HG02623 (cell line): ENCODE results near the gene PRKN.
"Not testable (repeated sequence)": the region's sequence is repeated elsewhere in the genome, so short reads cannot be mapped to it uniquely, and the experiment has no call there.

ENCODE experiments used
- ATAC-seq: cut with Tn5 transposase; IDR thresholded peaks from one replicate; pipeline ENCODE4 v1.9.1; 2021; ENCODE audit warnings: moderate library complexity; ENCODE audit not compliant: unreplicated experiment

Gene PRKN

DNA sequence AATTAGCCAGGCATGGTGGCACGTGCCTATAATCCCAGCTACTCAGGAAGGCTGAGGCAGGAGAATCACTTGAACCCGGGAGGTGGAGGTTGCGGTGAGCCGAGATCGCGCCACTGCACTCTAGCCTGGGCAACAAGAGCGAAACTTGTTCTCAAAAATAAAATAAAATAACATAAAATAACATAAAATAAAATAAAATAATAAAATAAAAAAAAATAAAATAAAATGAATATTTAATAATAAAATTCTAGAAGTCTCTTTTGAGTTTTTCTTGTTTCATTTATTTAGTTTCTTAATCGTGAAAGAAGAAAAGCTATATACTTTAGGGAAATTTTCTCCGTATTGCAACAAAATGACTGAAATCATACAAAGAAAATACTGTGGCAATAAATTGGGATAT, 841.0 kb downstream of the PRKN start:
- not testable (repeated sequence) for ATAC-seq

GRCh38 chr6:161884782-161885181, 842.8 kb downstream of the PRKN start:
- ATAC-seq: no peak

- ATAC-seq: no peak
Observed at GRCh38 chr6:161882196-161882765, 845.3 kb downstream of the PRKN start.

DNA sequence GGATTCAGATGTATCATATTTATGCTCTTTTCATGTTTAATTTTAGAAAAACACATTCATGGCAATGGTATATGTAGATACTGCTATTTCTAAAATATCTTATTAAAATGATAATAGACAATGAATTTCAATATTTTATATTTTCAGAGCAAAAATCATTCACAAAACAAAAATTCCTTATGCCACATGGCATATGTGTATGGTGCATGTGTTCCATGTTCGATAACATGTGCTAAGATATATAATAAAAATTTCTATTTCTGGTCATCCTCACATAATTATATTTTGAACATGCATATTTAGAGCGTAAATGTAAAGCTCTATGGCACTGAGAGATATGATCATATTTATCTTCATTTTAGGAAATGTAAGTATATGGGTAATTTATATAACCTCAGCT, 847.5 kb downstream of the PRKN start:
- ATAC-seq: no peak

DNA sequence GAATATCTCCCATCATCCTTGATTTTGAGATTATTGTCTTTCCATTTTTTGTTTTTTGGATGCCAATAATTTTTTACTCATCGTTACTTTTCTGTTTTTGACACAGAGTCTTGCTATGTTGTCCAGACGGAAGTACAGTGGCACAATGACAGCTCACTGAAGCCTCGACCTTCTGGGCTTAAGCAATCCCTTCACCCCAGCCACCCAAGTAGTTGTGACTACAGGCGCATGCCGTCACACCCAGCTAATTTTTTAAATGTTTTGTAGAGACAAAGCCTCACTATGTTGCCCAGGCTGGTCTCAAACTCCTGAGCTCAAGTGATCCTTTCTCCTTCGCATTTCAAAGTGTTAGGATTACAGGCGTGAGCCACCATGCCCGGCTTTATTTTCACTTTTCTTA, 851.3 kb downstream of the PRKN start:
- ATAC-seq: no peak

DNA sequence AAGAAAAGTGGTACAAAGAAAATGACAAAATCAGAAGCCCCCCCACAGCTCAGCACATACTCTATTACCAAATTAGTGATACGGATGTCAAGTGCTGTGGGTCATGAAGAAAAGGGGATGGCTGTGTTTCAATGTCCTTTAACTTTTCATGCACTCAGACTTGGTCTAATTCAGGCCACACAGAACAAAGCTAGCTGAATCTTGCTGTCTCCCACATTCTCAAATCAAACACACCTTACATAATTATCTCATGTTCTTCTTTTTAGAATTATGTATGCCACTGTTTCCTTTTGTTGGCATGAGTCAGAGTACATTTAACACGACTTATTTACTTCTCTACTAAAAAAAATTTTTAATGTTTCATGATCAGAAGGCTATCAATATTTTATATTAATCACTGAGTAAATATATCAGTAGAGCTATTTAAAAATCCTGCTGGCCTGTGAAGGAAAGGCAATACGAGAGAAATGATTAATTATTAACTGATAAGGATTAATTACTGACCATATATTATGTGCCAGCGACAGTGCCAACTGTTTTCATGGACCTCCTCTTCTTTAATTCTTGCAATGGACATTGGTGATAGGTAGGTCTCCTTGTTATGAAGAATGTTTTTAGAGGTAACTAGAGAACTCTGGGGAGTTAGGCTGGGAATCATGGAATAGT, 857.2 kb downstream of the PRKN start:
- ATAC-seq: no peak

- ATAC-seq: no peak
Observed at GRCh38 chr6:161869491-161869890, 858.1 kb downstream of the PRKN start.

GRCh38 chr6:161866570-161866969, 861.0 kb downstream of the PRKN start:
- ATAC-seq: no peak

- not testable (repeated sequence) for ATAC-seq
Observed at GRCh38 chr6:161861061-161861460, 866.5 kb downstream of the PRKN start.

DNA sequence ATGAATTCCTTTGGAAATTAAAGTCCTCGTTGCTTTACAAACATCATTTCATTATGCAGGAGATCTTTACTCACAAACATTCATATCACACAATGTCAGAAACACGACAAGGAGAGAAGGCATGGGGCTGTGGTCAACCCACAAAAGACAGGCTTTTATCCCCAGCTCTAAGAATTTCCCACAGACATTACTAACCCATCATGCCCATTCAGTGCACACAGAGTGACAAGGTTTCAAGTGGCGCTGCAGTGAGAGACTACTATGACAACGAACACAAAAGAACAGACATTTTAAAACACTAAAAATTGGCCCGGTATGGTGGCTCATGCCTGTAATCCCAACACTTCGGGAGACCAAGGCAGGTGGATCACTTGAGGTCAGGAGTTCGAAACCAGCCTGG, 873.9 kb downstream of the PRKN start:
- ATAC-seq: no peak

- not testable (repeated sequence) for ATAC-seq
Observed at GRCh38 chr6:161851486-161851885, 876.1 kb downstream of the PRKN start.

DNA sequence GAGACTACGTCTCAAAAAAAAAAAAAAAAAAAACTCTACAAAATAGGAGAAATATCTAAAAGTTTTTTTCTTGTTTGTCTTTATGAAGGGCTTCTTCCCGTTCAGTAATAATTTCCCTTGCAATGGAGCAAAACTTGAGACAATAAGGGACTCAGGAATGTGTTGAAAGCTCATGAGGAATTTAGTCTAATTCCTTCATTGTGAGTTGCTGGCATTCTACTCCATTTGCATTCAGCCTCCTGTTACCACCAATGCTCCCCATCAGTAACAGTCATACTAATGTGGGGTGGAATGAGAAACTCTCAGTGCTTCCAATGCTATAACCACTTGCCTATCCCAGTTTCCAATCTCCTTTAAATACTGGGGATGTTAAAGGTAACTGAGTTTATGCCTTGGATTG, 877.0 kb downstream of the PRKN start:
- ATAC-seq: no peak

GRCh38 chr6:161847628-161848027, 879.9 kb downstream of the PRKN start:
- no peak for ATAC-seq

- ATAC-seq: no peak
Observed at GRCh38 chr6:161844804-161845203, 882.8 kb downstream of the PRKN start.

DNA sequence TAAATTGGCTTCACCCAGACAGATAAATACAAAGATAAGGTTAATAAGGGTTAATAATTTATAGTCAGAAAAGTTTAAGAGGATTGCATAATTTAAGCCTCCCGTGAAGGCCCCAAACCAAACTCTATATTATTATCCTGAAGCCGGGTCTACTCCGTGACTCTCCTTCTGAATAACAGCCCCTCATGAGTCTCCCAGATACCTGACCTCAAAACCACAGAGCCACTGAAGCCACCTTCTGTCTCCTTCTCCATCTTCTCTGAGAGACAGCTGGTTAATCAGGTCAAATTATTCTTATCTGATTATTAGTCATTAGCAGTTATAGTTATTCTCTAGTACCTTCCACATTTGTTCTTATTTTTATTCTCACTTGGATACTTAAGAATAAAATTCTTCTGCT, 884.5 kb downstream of the PRKN start:
- no peak for ATAC-seq

GRCh38 chr6:161840380-161840779, 887.2 kb downstream of the PRKN start:
- ATAC-seq: no peak

DNA sequence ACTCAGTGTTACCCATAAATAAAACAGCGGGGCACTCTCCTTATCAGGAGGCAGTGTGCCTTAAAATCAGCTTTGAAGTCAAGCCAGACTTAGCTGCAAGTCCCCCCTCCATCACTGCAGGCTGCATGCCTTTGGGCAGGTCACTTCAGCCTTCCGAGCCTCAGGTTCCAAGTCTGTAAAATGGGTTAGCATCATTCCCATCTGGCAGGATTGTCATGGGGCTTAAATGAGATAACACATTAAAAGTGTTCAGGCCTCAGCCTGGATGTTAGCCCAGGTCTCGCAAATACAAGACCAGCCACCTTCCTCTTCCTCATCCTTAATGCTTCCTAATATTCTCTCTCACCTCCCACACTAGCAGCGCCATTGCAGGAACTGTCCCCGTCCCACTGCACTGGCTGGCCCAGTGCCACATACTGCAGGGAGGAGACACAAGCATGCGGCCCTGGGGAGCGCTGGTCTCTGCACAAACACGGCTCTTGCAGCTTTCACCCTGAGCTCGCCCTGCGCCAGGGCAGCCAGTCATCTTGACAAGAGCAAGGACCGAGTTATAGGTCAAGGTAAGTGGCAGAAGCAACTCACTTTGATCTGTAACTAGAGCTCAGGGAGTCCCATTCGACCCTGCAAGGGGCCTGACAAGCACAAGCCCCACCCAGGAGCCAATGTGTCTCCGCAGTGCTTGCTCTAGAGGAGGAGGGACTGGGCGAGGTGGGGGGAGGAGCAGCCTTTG, 889.1 kb downstream of the PRKN start:
- ATAC-seq: no peak

DNA sequence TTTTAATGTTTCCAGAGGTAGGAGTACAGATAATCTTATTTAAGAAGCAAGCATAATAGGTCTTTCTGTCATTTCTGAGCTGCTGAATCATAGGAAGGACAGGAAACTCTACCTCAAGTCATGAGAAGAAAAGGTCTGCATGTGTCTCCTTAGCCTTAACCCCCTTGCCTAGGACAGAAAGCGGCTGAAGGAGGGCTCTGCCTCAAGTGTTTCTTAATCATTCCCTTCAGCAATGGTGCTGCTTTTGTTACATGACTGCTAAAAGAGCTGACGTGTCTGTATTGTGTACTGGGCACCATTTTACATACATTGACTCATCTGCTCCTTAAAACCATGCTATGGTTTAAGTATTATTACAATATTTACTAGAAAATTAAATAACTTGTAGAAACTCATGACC, 889.7 kb downstream of the PRKN start:
- ATAC-seq: no peak

GRCh38 chr6:161837449-161837735, 890.2 kb downstream of the PRKN start:
- no peak for ATAC-seq

DNA sequence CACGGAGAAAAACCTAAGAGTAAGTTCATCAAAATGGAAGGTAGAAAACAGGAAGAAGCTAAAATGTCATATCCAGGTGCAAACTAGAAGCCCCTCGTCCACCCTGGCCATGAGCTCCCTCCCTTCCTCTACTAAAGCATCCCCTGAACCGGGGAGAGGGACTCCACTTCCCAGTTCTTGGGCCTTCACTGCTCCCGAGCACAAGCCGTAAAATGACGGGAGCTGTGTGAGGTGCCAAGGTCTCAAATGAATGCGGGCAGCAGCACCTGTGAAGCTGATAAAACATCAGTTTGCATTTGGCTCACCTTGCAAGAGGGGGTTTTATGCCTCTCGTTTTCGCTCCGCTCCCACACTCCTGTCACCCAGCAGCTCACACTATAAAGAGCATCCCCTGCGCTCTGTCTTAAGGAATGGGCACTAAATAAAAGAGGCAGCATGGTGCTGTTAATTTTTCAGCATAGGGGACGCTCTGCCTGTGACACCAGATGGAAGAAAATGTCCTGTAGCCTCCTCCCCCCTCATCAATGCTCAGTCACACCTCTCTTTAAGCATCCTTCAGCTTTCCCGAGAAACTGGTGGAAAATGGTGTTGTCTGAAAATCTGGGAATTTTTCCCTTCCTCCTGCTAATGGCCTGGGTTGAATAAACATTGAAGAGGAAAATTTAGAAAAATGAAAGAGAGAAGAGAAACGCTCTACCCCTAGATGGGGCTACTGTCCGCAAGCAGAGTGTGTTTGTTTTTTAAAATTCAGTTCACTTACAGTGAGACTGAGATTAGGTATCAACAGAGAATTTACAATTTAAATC, 890.7 kb downstream of the PRKN start:
- ATAC-seq: no peak

DNA sequence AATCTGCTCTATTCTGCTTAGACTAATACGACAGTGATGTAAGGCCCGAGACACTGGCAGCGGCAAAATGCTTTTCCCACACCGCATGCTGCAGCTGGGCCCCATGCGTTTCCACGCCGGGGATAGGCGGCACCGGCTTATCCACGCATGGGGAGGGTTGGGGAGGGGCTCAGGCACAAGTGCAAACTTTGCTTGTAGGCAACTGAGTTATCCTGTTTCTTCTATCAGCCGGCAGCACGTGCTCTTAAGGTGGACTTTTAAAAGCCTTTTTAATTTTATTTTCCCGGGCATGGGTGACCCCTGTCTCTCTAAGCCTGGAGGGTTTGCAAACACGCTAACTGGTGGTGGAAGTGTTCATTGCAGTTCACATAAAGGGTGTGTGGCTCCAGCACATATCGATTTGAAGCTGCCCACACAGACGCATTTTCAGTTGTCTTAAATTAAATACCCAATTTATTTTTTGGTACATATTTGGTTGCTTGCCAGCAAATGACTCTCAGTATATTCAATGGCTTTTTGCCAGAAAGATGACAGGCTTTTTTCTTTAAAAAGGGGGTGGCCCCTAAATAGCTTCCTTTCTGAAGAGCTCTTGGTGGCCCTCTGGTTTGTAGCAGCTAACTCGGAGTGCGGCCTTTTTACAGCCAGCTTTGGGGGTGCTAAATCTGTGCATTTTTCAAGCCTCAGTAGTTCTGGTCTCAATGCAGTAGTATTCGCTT, 891.9 kb downstream of the PRKN start:
- no peak for ATAC-seq
